Right ventricle myocardium superior (tissue), 1 donor: Measurements from ENCODE around the gene DTX2. TPM values are rescaled to one million over a fixed set of nuclear protein-coding genes. Genes with fewer than 3 reads are reported as not detected.
"Not testable (repeated sequence)": the region's sequence is repeated elsewhere in the genome, so short reads cannot be mapped to it uniquely, and the experiment has no call there.

Source experiments
- ATAC-seq: fragments of 200-7000 bp; cut with Tn5 transposase; one replicate; pipeline ENCODE4 v1.9.1; 2020; ENCODE audit warnings: mild to moderate bottlenecking; ENCODE audit not compliant: poor library complexity
- DNase-seq: peaks from one replicate; pipeline ENCODE4 v3.0.0-alpha.2; 2020
- intact Hi-C: fragments of 100-400 bp; cut with DNase I; formaldehyde crosslinking; loops from one replicate; pipeline ENCODE4 v1.11.2; 2022
- total RNA-seq: library from RNA; stranded (reverse); fragmentation: NEBNext Ultra II Directional; extraction: Animal tissue kit (Norgen Biotek cat#: 25700); gene quantifications from one replicate; pipeline ENCODE4 v1.2.1, GENCODE V29; 2021
- donor health status: DM: no; HTN: yes; CAD: no; lungs with severe emphysema.

DTX2 gene
- total RNA-seq, 1 donor from 2014 or later = 5.5 TPM

- intact Hi-C loops = no loop called here
- ATAC-seq (no peak), DNase-seq (no peak)
Observed at GRCh38 chr7:76506081-76506440, 44.6 kb downstream of the DTX2 start.

- intact Hi-C loops, ATAC-seq, DNase-seq: not testable (repeated sequence)
Observed at GRCh38 chr7:76506643-76507042, 45.1 kb downstream of the DTX2 start.

- no peak for DNase-seq
- peak; percentile 20 for ATAC-seq
- intact Hi-C loops = no loop called here
Observed at GRCh38 chr7:76507723-76508406, 46.4 kb downstream of the DTX2 start.

- DNase-seq (no peak), ATAC-seq (no peak)
- intact Hi-C loops = no loop called here
Observed at GRCh38 chr7:76509931-76510877, 48.7 kb downstream of the DTX2 start, which contains the start of gene UPK3B. UPK3B (plus strand) TSS chr7:76510552; CDS start chr7:76510653, 101 bp downstream.

GRCh38 chr7:76511200-76511910 lies 49.8 kb downstream of the DTX2 start:
- ATAC-seq, intact Hi-C loops, DNase-seq: not testable (repeated sequence)

GRCh38 chr7:76511911-76512885 lies 50.7 kb downstream of the DTX2 start:
- peak; percentile 49 for ATAC-seq
- intact Hi-C loops, DNase-seq: not testable (repeated sequence)

GRCh38 chr7:76512941-76513816 lies 51.7 kb downstream of the DTX2 start:
- DNase-seq (no peak), ATAC-seq (no peak)
- intact Hi-C loops = no loop called here

- ATAC-seq (no peak), DNase-seq (no peak)
- intact Hi-C loops = no loop called here
Observed at GRCh38 chr7:76513817-76514799, 52.6 kb downstream of the DTX2 start.

- intact Hi-C loops = no loop called here
- ATAC-seq (no peak), DNase-seq (no peak)
Observed at GRCh38 chr7:76514926-76515771, 53.6 kb downstream of the DTX2 start.

GRCh38 chr7:76515999-76516443 lies 54.5 kb downstream of the DTX2 start:
- DNase-seq (peak; percentile 83), ATAC-seq (peak; percentile 88)
- intact Hi-C loops = no loop called here

- ATAC-seq, DNase-seq, intact Hi-C loops: not testable (repeated sequence)
Observed at GRCh38 chr7:76516932-76517331, 55.4 kb downstream of the DTX2 start.

GRCh38 chr7:76526183-76526582 lies 64.7 kb downstream of the DTX2 start:
- DNase-seq, ATAC-seq, intact Hi-C loops: not testable (repeated sequence)

GRCh38 chr7:76531643-76532042 lies 70.1 kb downstream of the DTX2 start:
- ATAC-seq, intact Hi-C loops: not testable (repeated sequence)

GRCh38 chr7:76543197-76543596 lies 81.7 kb downstream of the DTX2 start, which contains the start of gene SPDYE16:
SPDYE16 (minus strand) TSS chr7:76543297; CDS start chr7:76541459, 1,838 bp downstream.
- ATAC-seq, intact Hi-C loops, DNase-seq: not testable (repeated sequence)

More at GRCh38 chr7:76531643-76532042, 70.1 kb downstream of the DTX2 start:
- DNase-seq = not testable (repeated sequence)
